HG03060 (cell line): ENCODE results near the gene DCD.

Experiments used
- ATAC-seq: cut with Tn5 transposase; IDR thresholded peaks from one replicate; pipeline ENCODE4 v1.9.1; 2021; ENCODE audit warnings: low read depth, moderate number of reproducible peaks; ENCODE audit not compliant: unreplicated experiment

The DCD gene, protein sequence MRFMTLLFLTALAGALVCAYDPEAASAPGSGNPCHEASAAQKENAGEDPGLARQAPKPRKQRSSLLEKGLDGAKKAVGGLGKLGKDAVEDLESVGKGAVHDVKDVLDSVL

DNA sequence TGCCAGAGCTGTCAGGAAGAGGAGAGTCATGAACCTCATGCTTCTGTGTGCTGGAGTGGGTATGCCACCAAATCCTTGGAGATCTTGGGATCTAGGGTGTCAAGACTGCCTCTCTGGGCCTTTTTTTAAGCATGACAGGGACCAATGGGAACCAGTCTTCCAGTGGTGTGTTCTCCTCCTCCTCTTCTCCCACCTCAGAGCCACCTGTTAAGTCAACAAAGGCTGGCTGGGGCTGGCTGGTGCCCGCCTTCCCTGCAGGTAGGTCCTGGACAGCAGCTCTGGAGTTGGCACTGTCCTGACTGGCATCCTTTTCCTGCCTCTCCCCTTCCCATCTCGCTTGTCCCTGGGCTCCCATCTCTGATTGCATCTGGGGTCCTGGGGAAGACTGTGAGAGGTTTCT, at the start of gene DCD:
TSS of gene DCD (minus strand) at position 101 of the 400 bp plus-strand sequence. CDS start at position 39, 62 bp downstream.
- ATAC-seq: no peak

- no peak for ATAC-seq
Measured at GRCh38 chr12:54697851-54698250, 49.7 kb upstream of the DCD start.

- ATAC-seq: no peak
Measured at GRCh38 chr12:54692353-54692752, 44.2 kb upstream of the DCD start.

DNA sequence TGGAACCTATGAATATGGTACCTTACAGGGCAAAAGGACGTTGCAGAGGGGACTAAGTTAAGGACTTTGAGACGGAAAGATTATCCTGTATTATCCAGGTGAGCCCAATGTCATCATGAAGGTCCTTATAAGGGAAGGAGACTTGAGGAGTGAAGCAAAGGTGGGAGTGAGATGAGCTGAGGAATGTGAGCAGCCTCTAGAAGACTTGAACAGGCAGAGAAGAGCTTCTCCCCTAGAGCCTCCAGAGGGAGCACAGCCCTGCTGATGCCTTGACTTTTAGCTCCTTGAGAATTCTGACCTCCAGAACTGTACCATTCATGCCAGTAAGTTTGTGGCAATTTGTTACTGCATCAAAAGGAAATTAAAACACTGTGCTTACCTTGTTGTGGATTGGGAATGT, 41.8 kb upstream of the DCD start:
- no peak for ATAC-seq

DNA sequence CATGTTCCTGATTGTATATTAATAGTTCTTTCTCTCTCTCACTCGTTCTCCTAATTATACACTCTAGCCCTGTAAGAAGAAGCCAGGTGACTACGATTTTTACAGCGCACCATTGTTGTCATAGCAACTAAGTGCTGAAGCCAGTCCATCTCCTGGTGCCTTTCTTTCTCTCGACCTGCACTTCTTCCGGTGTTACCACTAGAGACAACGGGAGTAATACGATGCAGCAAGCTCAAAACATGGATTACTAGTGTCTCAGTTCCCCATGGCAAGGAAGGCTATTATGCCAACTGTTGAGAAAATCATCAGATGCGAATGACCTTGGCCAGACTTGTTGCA, 40.8 kb upstream of the DCD start:
- no peak for ATAC-seq

DNA sequence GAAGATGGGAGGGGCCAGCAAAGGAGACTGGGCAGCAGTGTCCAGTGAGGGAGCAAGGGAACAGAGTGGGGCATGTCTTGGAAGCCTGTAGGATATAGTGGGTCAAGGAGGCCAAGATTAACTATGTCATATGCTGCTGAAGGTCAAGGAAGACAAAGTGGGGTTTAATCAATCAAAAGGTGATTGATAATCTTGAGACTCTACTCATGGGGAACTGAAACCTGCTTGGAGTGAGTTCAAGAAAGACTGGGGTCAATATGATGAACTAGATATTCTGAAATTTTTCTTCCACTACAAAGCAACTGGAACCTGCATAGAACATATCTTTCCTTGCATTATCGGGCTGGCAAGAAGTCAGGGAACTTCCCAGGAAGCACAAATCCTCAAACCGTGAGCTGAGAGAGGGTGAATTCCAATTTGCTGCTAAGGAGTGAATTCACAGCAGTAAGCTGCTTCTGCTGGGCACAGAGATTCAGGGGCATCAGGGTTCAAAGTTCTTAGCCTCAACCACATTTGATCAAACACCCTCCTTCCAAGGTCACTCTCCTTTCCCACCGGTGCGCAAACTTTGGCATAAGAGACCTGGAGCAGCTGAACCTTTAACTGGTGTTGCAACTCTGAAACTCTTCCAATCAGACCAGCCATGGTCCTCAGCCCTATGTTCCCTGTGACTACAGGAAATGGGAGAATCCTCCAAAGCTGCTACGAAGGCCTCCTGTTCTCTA, 40.3 kb upstream of the DCD start:
- no peak for ATAC-seq

DNA sequence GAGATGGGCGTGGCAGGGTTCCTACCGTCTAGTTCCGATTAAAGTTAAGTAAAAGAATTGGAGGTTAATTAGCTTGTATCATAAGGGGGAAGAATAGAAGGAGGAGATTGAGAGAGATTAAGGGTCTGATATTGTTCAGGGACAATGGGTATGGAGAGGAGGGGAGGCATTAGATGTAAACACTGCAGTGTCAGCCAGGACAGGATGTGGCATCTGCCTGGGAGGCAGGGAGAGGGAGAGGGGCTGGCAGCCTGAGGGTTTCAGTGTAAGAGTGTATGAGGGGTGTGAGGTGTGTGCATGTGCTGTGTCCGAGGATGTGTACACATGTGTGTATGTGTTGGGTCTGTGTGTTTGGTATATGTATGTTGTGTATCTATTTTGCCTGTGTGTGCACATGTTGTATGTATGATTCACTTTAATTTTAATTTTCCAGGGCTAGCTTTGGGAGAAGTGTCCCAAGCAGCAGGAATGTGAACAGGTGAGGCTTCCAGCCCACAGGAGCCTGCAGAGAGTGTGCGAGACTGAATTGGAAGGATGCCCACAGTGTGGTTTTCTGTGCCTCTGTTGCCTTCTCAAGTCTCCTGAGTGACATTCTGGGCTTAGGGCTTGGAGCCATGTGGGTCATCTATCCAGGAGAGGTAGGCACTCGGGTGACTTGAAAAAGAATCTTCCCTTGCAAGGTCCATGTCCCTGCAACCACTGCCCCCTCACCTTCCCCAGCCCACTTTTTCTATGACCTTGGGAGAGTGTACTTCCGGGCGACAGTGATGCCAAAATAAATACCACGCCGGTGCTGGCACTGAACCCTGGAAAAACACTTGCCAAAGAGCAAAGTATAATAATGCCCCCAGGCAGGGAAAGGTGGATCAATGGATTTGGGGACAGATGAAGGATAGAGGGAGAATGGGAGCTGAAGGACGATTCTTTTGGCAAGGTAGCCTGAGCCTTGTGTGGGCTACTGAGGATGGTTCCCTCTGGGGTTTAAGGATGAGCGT, 36.8 kb upstream of the DCD start:
- ATAC-seq: no peak

DNA sequence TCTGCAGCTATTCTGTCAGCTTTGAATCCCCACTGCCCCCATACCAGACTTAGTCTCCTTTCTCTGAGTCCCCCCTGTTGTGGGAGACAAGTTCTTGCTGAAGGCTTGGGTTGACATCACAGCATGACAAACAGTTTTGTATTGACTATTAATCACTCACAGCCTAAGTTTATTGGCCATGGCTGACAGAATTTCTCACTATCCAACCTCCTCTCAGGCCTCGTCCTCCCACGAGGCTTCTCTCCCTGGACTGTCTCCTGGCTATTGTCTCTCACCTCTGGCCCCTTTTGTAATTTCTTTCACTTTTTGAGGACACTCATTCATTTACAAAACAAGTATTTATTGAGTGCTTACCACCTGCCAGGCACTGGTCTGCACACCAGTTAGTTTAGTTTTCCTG, 35.2 kb upstream of the DCD start:
- ATAC-seq: no peak

DNA sequence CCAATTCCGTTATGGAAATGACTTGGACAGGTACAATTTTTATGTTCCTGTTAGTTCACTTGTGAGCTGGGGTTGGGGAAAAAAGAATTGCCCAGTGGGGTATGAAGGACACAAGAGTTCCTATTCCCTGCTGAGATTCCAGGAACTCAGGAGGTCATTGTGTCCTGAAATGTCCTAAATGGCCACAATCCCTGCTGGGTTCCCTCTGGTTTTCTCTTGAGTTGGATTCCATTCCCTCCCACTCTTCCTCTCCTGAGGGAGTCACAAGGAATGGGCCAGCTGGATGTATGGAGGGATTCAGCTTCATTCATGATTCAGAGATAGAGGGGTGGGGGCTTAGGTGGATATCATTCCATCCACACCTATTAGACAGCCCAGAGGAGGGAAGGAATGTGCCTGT, 34.5 kb upstream of the DCD start:
- no peak for ATAC-seq

DNA sequence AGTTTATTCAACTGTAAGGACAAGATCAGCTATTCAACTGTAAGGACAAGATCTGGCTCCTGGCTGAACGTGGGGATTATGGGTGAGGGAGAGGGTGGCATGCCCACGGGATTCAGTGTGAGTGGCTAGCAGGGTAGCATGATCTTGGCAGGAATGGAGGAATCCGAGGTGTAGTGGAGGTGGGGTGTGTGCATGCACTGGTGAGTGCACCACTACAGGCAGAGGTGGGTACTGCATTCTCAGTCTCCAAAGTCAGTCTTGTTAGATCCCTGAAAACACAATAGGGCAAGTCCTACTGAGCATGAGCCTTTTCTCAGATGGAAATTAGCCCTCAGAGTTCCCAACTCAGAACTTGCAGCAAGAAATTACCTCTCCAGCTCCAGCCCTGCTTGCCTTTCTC, 32.2 kb upstream of the DCD start:
- ATAC-seq: no peak

DNA sequence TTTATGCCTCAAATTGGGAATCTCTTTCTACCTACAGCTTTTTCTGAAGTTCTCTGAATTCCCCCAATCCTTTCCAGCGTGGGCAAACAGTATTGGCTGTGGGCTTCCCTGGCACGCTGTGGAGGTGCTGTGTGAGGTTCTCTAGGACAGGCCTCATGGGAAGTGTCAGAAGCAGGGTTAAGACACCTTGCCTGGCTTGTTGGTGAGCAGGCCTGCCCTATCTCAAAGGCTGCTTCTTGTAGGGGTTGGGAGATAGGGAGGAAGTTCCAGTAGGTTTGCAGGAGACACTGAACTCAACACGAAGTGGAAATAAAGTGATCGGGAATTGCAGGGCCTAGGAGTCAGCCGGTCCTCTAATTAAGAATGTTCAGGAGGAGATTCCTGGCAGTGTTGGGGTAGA, 30.0 kb upstream of the DCD start:
- no peak for ATAC-seq

DNA sequence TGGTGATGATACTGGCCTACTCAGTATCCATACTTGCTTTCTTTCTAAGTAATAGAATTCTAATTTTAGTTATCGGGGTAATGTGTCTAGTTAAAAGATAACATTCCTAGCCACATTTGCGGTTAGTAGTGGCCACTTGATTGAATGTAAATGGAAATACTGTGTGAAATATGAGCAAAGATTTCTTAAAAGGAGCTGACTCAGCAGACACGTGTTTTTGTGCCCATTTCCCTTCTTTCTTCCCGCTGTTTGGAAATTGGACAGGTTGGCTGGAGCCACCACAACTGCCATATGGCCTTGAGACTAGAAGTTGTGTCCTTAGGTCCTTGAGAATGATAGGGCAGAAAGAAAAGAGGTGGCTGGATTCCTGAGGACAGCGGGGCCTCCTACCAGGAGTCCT, 19.8 kb upstream of the DCD start:
- no peak for ATAC-seq

GRCh38 chr12:54666008-54666407, 17.8 kb upstream of the DCD start:
- no peak for ATAC-seq

- peak; percentile 59 for ATAC-seq
Measured at GRCh38 chr12:54665022-54665635, 17.0 kb upstream of the DCD start.

GRCh38 chr12:54663603-54664002, 15.4 kb upstream of the DCD start:
- ATAC-seq: no peak

GRCh38 chr12:54662026-54662425, 13.9 kb upstream of the DCD start:
- no peak for ATAC-seq

GRCh38 chr12:54661048-54661447, 12.9 kb upstream of the DCD start:
- ATAC-seq: peak; percentile 36

DNA sequence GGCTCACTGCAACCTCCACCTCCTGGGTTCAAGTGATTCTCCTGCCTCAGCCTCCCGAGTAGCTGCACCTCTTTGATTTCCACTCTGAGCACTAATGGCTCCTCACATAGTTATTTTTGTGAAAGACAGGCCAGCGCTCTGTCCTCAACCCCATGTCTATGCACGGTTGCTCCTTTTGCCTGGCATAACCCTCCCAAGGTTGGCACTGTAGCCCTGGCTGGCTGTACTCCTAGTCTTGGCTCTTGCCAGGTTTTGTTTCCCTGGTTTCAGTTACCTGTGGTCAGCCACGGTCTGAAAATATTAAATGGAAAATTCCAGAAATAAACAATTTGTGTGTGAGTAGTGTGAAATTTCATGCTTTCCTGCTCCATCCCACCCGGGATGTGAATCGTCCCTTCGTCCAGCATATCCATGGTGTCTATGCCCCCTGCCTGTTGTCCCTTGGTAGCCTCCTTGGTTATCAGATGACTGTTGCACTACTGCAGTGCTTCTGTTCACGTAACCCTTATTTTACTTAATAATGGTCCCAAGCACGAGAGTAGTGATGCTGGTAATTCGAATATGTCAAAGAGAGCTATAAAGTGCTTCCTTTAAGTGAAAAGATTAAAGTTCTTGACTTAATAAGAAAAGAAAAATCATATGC, 12.3 kb upstream of the DCD start:
- no peak for ATAC-seq

GRCh38 chr12:54658306-54659264, 10.4 kb upstream of the DCD start:
- no peak for ATAC-seq
